Thoracic aorta (tissue), 2 donors: Measurements from ENCODE around the gene SERTAD2. TPM values are rescaled to one million over a fixed set of nuclear protein-coding genes. Genes with fewer than 3 reads are reported as not detected.

Experiments used
- ATAC-seq: fragments of 150-250 bp; one replicate; pipeline ENCODE4 v1.8.0; 2017; ENCODE audit warnings: low read depth; ENCODE audit not compliant: insufficient number of reproducible peaks, low FRiP score
- DNase-seq: peaks from one replicate; pipeline ENCODE4 v3.0.0-alpha.2; 2020; ENCODE audit warnings: low spot score
- H3K27ac ChIP-seq, 2 donors: fragments of 200-600 bp; sonication (generic); 1 replicate in 1 of 2; 2 replicates in 1 of 2; pipeline ENCODE4 v1.5.1; 2016; ENCODE audit warnings: mild to moderate bottlenecking in 2 of 2, moderate library complexity in 2 of 2
- H3K27me3 ChIP-seq: fragments of 200-600 bp; sonication (generic); replicated peaks from 2 replicates; pipeline ENCODE4 v1.6.0; 2016; ENCODE audit warnings: mild to moderate bottlenecking; ENCODE audit not compliant: insufficient read depth
- H3K36me3 ChIP-seq: fragments of 200-600 bp; sonication (generic); one replicate; pipeline ENCODE4 v1.5.1; 2016
- H3K4me1 ChIP-seq, 2 donors: fragments of 200-600 bp; sonication (generic); 1 replicate in 1 of 2; 2 replicates in 1 of 2; pipeline versions ENCODE4 v1.5.1 to v1.6.0; 2016; ENCODE audit warnings: low read depth in 2 of 2, mild to moderate bottlenecking in 1 of 2; ENCODE audit not compliant: control insufficient read depth in 1 of 2
- H3K4me3 ChIP-seq: fragments of 200-600 bp; sonication (generic); 2 replicates; pipeline ENCODE4 v1.5.1; 2016; ENCODE audit warnings: mild to moderate bottlenecking
- H3K9me3 ChIP-seq: fragments of 200-600 bp; sonication (generic); 2 replicates; pipeline ENCODE4 v1.5.1; 2016
- total RNA-seq, 2 donors: library from RNA; depleted of rRNA; stranded (reverse); fragments of >200 nt; gene quantifications; one replicate each; pipeline versions ENCODE4 v1.1.0 to v1.2.3, GENCODE V29; 2016
- TF ChIP-seq, protein P1 (sequence below): fragments of 200-600 bp; sonication (generic); IDR thresholded peaks from one replicate; pipeline ENCODE4 v1.5.1; 2019; ENCODE audit warnings: antibody characterized with exemption

SERTAD2 gene
- total RNA-seq, 2 donors from 2014 or later = 17.9 to 31.9 TPM

GRCh38 chr2:64698177-64698643 is 44.5 kb upstream of the SERTAD2 start:
- TF ChIP-seq, protein P1, sequence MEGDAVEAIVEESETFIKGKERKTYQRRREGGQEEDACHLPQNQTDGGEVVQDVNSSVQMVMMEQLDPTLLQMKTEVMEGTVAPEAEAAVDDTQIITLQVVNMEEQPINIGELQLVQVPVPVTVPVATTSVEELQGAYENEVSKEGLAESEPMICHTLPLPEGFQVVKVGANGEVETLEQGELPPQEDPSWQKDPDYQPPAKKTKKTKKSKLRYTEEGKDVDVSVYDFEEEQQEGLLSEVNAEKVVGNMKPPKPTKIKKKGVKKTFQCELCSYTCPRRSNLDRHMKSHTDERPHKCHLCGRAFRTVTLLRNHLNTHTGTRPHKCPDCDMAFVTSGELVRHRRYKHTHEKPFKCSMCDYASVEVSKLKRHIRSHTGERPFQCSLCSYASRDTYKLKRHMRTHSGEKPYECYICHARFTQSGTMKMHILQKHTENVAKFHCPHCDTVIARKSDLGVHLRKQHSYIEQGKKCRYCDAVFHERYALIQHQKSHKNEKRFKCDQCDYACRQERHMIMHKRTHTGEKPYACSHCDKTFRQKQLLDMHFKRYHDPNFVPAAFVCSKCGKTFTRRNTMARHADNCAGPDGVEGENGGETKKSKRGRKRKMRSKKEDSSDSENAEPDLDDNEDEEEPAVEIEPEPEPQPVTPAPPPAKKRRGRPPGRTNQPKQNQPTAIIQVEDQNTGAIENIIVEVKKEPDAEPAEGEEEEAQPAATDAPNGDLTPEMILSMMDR = no peak
- Histone ChIP-seq H3K4me3 (no peak overlapping the region), H3K27me3 (no peaks in the 10 kb centered on the region), H3K36me3 (no peaks in the 10 kb centered on the region), H3K9me3 (no peaks in the 10 kb centered on the region), H3K27ac (peak overlapping the region in 1 of 2 donors; percentile 22), H3K4me1 (peaks cover 9 to 13% of the 10 kb centered on the region in 2 donors)
- no peak for DNase-seq
- no peak for ATAC-seq

GRCh38 chr2:64697297-64698176 is 43.8 kb upstream of the SERTAD2 start:
- H3K36me3 ChIP-seq = no peaks in the 10 kb centered on the region
- DNase-seq (no peak), ATAC-seq (no peak)
- no peak overlapping the region for H3K4me3 ChIP-seq
- no peaks in the 10 kb centered on the region for H3K9me3 ChIP-seq
- H3K4me1 ChIP-seq = peaks cover 9 to 13% of the 10 kb centered on the region in 2 donors
- no peaks in the 10 kb centered on the region for H3K27me3 ChIP-seq
- no peak overlapping the region for H3K27ac ChIP-seq
- TF ChIP-seq, protein P1 = no peak

GRCh38 chr2:64696636-64697035 is 42.9 kb upstream of the SERTAD2 start:
- TF ChIP-seq, protein P1 = no peak
- Histone ChIP-seq H3K27ac (no peak overlapping the region), H3K4me3 (no peak overlapping the region), H3K4me1 (peaks cover 9 to 13% of the 10 kb centered on the region in 2 donors), H3K36me3 (no peaks in the 10 kb centered on the region), H3K9me3 (no peaks in the 10 kb centered on the region), H3K27me3 (no peaks in the 10 kb centered on the region)
- no peak for DNase-seq
- no peak for ATAC-seq

DNA sequence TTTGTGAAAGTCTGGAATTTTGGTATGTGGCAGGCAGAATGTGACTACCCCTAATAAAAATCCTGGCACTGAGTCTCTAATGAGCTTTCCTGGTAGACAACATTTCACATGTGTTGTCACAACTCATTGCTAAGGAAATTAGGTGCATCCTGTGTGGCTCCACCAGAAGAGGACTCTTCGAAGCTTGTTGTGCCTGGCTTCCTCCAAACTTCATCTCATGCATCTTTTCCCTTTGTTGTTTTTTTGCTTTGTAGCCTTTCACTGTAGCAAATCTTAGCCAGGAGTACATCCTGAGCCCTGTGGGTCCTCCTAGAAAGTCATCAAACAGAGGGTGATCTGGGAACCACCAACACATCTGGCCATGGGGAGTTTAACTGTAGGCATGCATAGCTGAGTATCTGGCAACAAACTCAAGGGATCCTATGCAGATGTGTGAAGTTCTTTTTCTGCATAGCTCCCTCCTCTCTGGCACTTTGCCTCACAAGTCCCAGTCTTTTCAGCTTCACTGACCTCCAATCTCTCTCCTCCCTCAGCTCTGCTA is 42.1 kb upstream of the SERTAD2 start:
- TF ChIP-seq, protein P1 = no peak
- Histone ChIP-seq H3K4me3 (no peak overlapping the region), H3K27me3 (no peaks in the 10 kb centered on the region), H3K36me3 (no peaks in the 10 kb centered on the region), H3K9me3 (no peaks in the 10 kb centered on the region), H3K27ac (no peak overlapping the region), H3K4me1 (peaks cover 9 to 13% of the 10 kb centered on the region in 2 donors)
- no peak for ATAC-seq
- DNase-seq = no peak

GRCh38 chr2:64692401-64692800 is 38.7 kb upstream of the SERTAD2 start:
- TF ChIP-seq, protein P1 = no peak
- Histone ChIP-seq H3K36me3 (no peaks in the 10 kb centered on the region), H3K27me3 (no peaks in the 10 kb centered on the region), H3K4me3 (no peak overlapping the region), H3K9me3 (no peaks in the 10 kb centered on the region), H3K27ac (no peak overlapping the region), H3K4me1 (peaks cover 0 to 13% of the 10 kb centered on the region in 2 donors)
- no peak for ATAC-seq
- no peak for DNase-seq
